Upper lobe of left lung (tissue), 4 donors: ENCODE measurements around the gene NSMF.

Source experiments
- POLR2AphosphoS5 ChIP-seq, 2 donors: sonication (generic); formaldehyde crosslinking; IDR thresholded peaks; one replicate each; pipeline ENCODE4 v1.5.1; 2017; ENCODE audit warnings: antibody characterized with exemption in 2 of 2
- TF ChIP-seq, protein P1 (sequence below), 6 experiments: fragments of 450-650 bp in 4 of 6; fragments of 200-600 bp in 2 of 6; sonication (generic) in 2 of 6; IDR thresholded peaks; one replicate each; pipeline ENCODE4 v1.5.1; 2016 to 2019; ENCODE audit warnings: antibody characterized with exemption in 6 of 6

DNA sequence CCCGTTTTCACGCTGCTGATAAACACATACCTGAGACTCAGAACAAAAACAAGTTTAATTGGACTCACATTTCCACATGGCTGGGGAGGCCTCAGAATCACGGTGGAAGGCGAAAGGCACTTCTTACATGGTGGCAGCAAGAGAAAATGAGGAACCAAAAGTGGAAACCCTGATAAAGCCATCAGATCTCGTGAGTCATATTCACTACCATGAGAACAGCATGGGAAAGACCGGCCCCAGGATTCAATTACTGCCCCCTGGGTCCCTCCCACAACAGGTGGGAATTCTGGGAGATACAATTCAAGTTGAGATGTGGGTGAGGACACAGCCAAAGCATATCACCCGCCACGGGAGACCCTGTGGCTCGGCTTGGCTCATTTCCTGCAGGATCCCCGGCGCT, 56.4 kb downstream of the NSMF start:
- TF ChIP-seq, protein P1, sequence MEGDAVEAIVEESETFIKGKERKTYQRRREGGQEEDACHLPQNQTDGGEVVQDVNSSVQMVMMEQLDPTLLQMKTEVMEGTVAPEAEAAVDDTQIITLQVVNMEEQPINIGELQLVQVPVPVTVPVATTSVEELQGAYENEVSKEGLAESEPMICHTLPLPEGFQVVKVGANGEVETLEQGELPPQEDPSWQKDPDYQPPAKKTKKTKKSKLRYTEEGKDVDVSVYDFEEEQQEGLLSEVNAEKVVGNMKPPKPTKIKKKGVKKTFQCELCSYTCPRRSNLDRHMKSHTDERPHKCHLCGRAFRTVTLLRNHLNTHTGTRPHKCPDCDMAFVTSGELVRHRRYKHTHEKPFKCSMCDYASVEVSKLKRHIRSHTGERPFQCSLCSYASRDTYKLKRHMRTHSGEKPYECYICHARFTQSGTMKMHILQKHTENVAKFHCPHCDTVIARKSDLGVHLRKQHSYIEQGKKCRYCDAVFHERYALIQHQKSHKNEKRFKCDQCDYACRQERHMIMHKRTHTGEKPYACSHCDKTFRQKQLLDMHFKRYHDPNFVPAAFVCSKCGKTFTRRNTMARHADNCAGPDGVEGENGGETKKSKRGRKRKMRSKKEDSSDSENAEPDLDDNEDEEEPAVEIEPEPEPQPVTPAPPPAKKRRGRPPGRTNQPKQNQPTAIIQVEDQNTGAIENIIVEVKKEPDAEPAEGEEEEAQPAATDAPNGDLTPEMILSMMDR (IDR thresholded peaks at IDR 0.05): no peak
- no peak for TF ChIP-seq POLR2AphosphoS5 (IDR thresholded peaks at IDR 0.05)
